Dermis lymphatic vessel endothelial cell (primary cell): Measurements from ENCODE around the gene SYNPO2L. TPM values are rescaled to one million over a fixed set of nuclear protein-coding genes. Genes with fewer than 3 reads are reported as not detected.

Source experiments
- total RNA-seq: library from RNA; depleted of rRNA; stranded (reverse); fragments of >200 nt; gene quantifications from 2 replicates; pipeline ENCODE4 v1.2.1, GENCODE V29; 2014

The SYNPO2L gene, protein sequence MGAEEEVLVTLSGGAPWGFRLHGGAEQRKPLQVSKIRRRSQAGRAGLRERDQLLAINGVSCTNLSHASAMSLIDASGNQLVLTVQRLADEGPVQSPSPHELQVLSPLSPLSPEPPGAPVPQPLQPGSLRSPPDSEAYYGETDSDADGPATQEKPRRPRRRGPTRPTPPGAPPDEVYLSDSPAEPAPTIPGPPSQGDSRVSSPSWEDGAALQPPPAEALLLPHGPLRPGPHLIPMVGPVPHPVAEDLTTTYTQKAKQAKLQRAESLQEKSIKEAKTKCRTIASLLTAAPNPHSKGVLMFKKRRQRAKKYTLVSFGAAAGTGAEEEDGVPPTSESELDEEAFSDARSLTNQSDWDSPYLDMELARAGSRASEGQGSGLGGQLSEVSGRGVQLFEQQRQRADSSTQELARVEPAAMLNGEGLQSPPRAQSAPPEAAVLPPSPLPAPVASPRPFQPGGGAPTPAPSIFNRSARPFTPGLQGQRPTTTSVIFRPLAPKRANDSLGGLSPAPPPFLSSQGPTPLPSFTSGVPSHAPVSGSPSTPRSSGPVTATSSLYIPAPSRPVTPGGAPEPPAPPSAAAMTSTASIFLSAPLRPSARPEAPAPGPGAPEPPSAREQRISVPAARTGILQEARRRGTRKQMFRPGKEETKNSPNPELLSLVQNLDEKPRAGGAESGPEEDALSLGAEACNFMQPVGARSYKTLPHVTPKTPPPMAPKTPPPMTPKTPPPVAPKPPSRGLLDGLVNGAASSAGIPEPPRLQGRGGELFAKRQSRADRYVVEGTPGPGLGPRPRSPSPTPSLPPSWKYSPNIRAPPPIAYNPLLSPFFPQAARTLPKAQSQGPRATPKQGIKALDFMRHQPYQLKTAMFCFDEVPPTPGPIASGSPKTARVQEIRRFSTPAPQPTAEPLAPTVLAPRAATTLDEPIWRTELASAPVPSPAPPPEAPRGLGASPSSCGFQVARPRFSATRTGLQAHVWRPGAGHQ
- total RNA-seq, result not detected in 2 replicates

DNA sequence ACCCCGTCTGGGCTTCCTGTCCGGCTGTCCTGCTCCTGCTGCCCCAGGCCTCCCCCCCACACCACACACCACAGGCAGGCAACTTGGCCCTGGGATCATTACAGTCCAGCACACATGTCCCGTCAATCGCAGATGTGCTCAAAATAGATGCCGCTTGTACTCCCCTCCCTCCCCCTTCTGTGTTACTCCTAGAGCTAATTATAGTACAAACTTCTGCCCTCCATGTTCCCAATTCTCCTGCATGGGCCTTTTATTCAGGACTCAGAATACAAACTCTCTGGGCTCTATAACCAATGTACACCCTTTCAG is at the start of gene SYNPO2L:
Gene SYNPO2L, minus strand, starts transcription at position 40 of the 309 bp plus-strand sequence. CDS start 107 bp downstream, outside the sequence.

DNA sequence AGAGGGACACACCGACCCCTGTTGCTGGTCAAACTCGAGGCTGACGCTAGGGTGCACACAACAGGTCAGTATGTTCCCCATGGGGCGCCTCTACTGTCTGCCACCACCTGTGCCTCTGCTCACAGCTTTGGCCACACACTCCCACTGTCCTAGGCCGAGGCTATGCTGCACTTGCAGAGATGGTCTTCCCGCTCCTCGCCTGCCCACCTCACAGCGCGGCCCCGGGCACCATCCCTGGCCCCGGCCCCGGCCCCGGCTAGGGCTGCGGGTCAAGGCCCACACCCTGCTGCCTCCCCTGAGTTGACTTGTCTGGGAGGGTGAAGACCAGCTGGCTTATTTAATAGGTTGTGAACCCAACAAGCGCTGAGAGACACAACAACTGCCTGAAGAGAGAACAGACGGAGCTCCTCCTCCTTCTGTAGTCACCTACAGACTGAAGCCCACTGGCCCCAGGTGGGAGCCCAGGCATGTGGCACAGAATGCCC is 41.9 kb upstream of the SYNPO2L start, which contains the start of gene AGAP5:
Gene AGAP5, minus strand, starts transcription at position 435 of the 485 bp plus-strand sequence. Its CDS starts 354 bp downstream, at position 81.

DNA sequence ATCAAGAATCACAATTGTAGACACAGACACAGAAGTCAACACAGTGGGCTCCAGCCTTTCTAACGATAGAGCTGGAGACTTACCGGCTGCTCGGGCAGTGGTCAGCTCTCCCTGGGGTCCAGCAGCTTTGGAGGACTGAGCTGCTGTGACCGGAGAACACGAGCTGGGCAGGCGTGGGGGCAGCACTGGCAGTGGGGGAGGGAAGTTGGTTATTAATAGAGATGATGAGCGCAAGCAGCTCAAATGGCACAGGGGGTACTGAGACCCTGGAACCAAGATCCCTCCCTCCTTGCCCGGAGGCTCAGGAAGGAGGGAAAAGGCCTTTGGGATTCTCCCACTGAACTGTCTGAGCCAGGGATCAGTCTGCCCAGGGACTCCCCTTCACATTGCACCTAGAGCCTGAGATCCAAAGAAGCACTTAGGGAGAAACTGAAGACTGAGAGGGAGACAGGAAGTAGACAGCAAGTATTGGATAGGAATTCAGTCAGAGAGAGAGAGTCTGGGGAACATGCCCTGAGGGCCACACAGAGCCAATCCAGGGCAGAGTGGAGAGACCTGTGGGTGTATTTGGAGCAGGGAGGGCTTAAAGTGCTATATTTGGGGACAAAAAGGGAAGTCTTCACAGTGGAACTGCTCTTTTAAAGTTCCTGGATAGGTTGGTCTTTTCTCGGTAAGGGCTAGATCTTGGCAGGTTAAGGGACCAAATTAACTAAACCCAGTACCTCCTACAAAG is 14.3 kb downstream of the SYNPO2L start, which contains the start of gene MYOZ1:
Gene MYOZ1, minus strand, starts transcription at position 147 of the 733 bp plus-strand sequence. CDS start 1,457 bp downstream, outside the sequence.

Other genes with a start within 250 kb of the SYNPO2L start
- gene ANXA7, start 242.0 kb downstream of the SYNPO2L start, total RNA-seq, result 94.1 and 100 TPM in 2 replicates
- gene MSS51, start 222.5 kb downstream of the SYNPO2L start, total RNA-seq, result 0.69 and 0.76 TPM in 2 replicates
- 8.6 and 12.3 TPM in 2 replicates for gene PPP3CB, start 160.0 kb downstream of the SYNPO2L start, total RNA-seq
- gene USP54, start 64.7 kb downstream of the SYNPO2L start, total RNA-seq, result 5.1 and 6.8 TPM in 2 replicates
- gene MYOZ1, start 14.6 kb downstream of the SYNPO2L start, total RNA-seq, result not detected in 2 replicates
- 1.4 and 1.8 TPM in 2 replicates for gene AGAP5, start 42.1 kb upstream of the SYNPO2L start, total RNA-seq
- 50.9 and 51.4 TPM in 2 replicates for gene SEC24C, start 88.3 kb upstream of the SYNPO2L start, total RNA-seq
- 22.6 and 28.7 TPM in 2 replicates for gene CHCHD1, start 126.0 kb upstream of the SYNPO2L start, total RNA-seq
- 42.5 and 52.9 TPM in 2 replicates for gene ZSWIM8, start 129.6 kb upstream of the SYNPO2L start, total RNA-seq
- 5.7 and 6.1 TPM in 2 replicates for gene NDST2, start 155.6 kb upstream of the SYNPO2L start, total RNA-seq
- gene CAMK2G, start 218.5 kb upstream of the SYNPO2L start, total RNA-seq, result 19.9 and 23.8 TPM in 2 replicates